ENCODE measurements around the gene SLC35E4. TPM values are rescaled to one million over a fixed set of nuclear protein-coding genes. Genes with fewer than 3 reads are reported as not detected.
"Not testable (repeated sequence)": the region's sequence is repeated elsewhere in the genome, so short reads cannot be mapped to it uniquely, and the experiment has no call there.

SLC35E4 gene
- 2.0 TPM for total RNA-seq

GRCh38 chr22:30635273-30636225, at the start of gene SLC35E4:
Gene SLC35E4 (plus strand): TSS chr22:30635781. CDS start chr22:30636451, 670 bp downstream.
- peak; percentile 94 for ATAC-seq

GRCh38 chr22:30586414-30586813, 49.2 kb upstream of the SLC35E4 start:
- no peak for ATAC-seq

GRCh38 chr22:30591191-30591587, 44.4 kb upstream of the SLC35E4 start:
- ATAC-seq = no peak

- ATAC-seq = peak; percentile 99
Measured at GRCh38 chr22:30591588-30592359, 43.8 kb upstream of the SLC35E4 start, which contains the start of gene PES1. Gene PES1 (minus strand): TSS chr22:30591910. CDS start chr22:30591833, 77 bp downstream.

- not testable (repeated sequence) for ATAC-seq
Measured at GRCh38 chr22:30592360-30592713, 43.2 kb upstream of the SLC35E4 start.

- no peak for ATAC-seq
Measured at GRCh38 chr22:30596199-30596598, 39.4 kb upstream of the SLC35E4 start.

GRCh38 chr22:30596886-30597285, 38.7 kb upstream of the SLC35E4 start:
- ATAC-seq = no peak

- no peak for ATAC-seq
Measured at GRCh38 chr22:30598986-30599385, 36.6 kb upstream of the SLC35E4 start.

- no peak for ATAC-seq
Measured at GRCh38 chr22:30600921-30601320, 34.7 kb upstream of the SLC35E4 start.

- ATAC-seq = no peak
Measured at GRCh38 chr22:30601464-30601863, 34.1 kb upstream of the SLC35E4 start.

GRCh38 chr22:30602049-30602448, 33.5 kb upstream of the SLC35E4 start:
- ATAC-seq = no peak

GRCh38 chr22:30603801-30604200, 31.8 kb upstream of the SLC35E4 start:
- ATAC-seq = no peak

GRCh38 chr22:30604723-30605122, 30.9 kb upstream of the SLC35E4 start:
- no peak for ATAC-seq

- no peak for ATAC-seq
Measured at GRCh38 chr22:30605449-30606110, 30.0 kb upstream of the SLC35E4 start.

GRCh38 chr22:30606455-30607299, 28.9 kb upstream of the SLC35E4 start, which contains the start of gene TCN2:
Gene TCN2 (plus strand): TSS chr22:30607174. CDS start chr22:30607332, 158 bp downstream.
- ATAC-seq = peak; percentile 59

GRCh38 chr22:30607300-30607930, 28.2 kb upstream of the SLC35E4 start:
- ATAC-seq = no peak

GRCh38 chr22:30607939-30608338, 27.6 kb upstream of the SLC35E4 start:
- ATAC-seq = no peak

- ATAC-seq = peak; percentile 70
Measured at GRCh38 chr22:30609260-30610185, 26.1 kb upstream of the SLC35E4 start.

GRCh38 chr22:30610299-30610698, 25.3 kb upstream of the SLC35E4 start:
- ATAC-seq = no peak

- no peak for ATAC-seq
Measured at GRCh38 chr22:30611197-30611596, 24.4 kb upstream of the SLC35E4 start.
